Measurements from ENCODE around the gene MCTP1.

GRCh38 chr5:94993491-94993890, 291.4 kb downstream of the MCTP1 start:
- TF ChIP-seq CTCF (IDR thresholded peaks at IDR 0.05) (no peak), POLR2A (IDR thresholded peaks at IDR 0.05) (no peak)

All from vagina (tissue), 2 donors.